Fibroblast of the conjunctiva (primary cell): ENCODE data around the gene TM9SF1.
"Not testable (repeated sequence)": the region's sequence is repeated elsewhere in the genome, so short reads cannot be mapped to it uniquely, and the experiment has no call there.

ENCODE experiments used
- DNase-seq: peaks from one replicate; pipeline ENCODE4 v3.0.0-alpha.2; 2010; ENCODE audit warnings: low read depth

The TM9SF1 gene

DNA sequence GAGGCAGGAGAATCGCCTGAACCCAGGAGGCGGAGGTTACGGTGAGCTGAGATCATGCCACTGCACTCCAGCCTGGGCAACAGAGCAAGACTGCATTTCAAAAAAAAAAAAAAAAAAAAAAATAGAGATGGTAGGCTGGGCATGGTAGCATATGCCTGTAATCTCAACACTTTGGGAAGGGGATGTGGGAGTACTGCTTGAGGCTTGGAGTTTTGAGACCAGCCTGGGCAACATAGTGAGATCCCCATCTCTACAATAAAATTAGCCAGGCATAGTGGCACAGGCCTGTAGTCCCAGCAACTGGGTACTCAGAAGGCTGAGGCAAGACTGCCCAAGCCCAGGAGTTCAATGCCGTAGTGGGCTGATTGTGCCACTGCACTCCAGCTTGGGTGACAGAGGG is 27.7 kb upstream of the TM9SF1 start:
- not testable (repeated sequence) for DNase-seq

DNA sequence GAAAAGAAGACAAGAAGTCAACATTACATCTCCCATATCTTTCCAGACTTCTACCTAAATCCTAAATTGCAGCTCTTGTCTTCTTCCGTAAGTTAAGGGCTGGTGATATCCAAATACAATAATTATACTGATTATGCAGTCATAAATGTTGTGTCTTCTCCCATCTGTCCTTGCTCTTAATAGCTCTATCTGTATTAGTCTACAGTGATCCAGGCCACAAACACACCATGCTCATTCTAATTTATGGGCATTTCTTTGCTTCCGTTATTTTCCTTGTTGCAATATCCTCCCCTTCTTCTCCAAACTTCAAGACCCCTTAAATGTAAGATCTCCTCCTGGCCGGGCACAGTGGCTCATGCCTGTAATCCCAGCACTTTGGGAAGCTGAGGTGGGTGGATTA is 24.3 kb upstream of the TM9SF1 start:
- DNase-seq: no peak

DNA sequence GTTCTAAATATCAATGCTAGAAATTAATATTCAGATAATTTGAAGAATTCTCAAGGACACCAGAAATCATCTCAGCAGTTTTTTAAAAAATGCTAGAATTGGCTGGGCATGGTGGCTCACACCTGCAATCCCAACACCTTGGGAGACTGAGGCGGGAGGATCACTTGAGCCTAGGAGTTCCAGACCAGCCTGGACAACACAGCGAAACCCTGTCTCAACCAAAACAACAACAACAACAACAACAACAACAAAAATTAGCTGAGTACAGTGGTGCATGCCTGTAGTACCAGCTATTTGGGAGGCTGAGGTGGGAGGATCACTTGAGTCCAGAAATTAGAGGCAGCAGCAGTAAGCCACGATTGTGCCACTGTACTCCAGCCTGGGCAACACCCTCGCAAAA is 23.8 kb upstream of the TM9SF1 start:
- DNase-seq: no peak

DNA sequence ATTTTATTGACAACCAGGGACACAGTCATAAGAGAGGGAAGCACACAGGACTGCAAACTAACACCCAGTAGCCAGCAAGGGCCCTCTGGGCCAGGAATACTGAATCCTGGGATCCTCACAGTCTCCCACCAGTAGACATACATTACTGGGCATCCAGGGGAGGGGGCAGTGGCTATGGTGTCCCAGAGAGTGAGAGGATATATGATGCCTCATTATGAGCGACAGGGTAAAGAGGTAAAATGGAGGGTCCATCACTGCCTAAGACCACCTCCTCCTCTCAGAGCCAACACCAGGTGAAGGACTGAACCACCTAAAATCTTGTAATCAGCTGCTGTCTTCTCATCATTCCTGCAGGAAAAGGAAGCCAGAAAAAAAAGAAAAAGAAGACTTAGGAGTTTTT is 21.6 kb upstream of the TM9SF1 start:
- DNase-seq: not testable (repeated sequence)

DNA sequence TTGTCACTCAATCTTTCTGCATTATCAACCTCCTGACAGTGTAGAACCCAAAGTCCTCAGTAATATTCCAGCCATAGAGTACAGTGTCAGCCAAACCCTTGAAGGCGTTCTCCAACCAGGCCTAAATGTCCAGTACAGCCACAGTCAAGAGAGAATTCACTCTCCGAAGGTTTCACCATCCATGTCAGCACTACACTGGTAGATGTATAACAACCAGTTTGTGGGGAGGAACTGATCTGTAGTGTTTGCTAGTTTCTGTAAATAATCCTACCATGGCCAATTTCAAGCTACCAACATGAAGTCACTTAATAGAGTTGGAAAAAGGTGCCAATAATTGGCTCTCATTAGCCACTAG is 21.1 kb upstream of the TM9SF1 start:
- DNase-seq: no peak

DNA sequence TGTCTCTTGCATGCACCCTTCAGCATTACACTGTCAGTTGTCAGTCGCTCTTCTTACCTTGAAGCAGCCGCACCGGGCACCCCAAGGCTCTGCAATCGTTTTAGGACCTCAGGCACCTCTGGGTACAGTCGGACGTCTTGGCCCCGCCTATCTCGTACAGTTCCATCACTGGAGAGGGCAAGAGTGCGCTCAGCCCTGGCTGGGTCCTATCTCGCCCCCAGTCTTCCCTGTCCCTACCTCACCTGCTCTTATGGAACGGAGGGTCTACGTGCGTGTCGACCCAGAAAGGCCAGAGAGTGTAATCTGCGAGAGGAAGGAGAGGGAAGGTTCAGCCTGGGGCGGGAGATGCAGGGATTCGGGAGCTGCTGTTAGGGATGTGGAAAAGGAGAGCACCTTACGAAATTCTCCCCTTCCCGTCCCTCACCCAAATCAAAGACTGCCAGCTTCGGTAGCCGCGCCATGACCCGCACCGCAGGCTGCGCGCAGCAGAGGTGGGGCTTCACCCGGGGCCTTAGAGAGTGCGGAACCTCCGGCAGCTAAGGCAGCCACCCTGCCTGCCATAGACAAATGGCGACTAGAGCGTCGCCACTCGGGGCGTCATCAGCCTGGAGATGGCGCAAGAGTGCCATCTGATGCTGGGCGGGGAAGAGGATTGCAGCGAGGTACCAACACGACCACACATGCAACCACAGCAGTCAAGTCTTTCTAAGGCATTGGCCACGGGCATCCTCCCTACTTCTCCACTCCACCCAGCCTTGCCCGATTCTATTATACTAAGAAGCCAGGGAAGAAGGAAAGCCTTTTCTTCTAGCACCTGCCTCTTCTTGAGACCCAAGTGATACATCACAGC is 20.5 kb upstream of the TM9SF1 start, which contains the start of gene MDP1:
MDP1 (minus strand) TSS at position 572 of the 850 bp plus-strand sequence; CDS start at position 461, 111 bp downstream.
- peak; percentile 77 for DNase-seq

DNA sequence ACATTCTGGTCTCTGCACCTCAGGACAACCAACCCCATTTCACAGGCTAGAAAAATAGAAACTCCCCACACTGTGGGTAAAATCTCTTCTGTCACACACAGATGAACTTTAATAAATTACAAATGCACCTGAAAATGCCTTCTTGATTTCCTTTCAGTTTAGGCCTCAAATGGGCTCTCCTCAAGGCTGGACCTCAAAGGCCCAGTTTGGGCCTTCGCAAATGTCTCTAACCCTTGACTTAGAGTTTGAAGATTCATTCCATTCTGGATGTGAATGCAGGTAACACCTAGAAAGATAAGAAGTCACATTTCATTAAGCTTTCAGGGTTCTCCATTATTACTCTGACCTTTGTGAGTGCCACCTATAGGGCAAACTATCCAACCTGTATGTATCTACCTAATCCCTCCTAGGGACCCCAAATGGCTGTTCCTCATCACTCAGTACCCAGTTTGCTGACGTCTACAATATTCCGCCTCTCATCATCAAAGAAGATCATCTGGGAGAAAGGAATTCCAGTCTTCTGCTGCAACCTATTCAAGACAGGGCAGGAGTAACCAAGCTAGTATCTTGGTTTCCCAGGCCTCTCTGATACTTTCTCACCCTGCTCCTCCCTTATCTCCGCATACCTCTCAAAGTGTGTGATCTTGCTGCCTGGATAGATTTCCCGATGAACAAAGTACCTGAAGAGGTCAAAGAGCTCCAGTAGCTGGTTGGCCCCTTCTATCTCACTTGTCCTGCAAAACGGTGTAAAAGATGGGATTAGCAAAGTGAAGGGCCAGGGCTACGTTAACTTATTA is 18.8 kb upstream of the TM9SF1 start:
- no peak for DNase-seq

DNA sequence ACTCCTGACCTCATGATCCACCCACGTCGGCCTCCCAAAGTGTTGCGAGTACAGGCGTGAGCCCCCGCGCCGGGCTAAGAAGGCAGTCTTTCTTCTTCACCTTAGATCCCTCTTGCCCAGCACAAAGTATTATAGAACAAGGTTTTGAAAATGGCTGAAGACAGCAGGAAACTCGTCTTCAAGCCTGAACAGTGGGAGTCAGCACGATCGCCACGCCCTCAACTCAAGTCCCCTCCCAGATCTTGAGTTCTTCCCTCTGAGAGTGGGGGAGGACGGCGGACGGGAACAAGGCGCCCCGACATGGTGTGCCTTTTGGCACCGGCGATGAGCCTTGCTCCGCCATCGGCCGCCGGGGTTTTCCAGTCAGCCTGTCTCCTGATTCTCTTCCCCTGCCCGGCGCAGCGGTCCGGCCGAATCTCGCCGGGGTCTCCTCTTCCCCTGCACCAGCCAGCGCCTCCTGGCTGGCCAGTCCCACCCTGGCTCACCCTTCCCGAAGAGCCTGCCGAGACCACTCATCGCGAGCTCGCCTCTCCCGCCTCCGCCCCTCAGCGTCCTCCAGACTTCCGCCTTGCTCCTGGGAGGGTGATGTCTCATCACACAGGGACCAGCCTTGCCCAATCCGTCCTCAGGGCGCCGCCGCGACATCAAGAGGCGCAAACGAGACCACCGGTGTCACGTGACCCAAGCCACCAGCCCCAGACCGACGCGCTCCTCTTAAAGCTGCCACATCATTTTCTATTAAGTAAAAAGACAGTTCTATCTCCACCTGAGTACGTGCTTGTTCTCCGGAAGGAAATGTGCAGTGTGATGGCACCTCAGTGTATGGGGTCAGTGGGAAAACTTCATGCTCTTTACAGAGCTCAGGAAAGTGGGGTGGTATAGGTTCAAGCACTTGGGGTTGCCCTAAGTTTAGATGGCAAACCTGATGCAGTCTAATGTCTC is 18.0 kb upstream of the TM9SF1 start, which contains the start of gene CHMP4A:
CHMP4A (minus strand) TSS at position 565 of the 942 bp plus-strand sequence; CDS start at position 516, 49 bp downstream.
- peak; percentile 97 for DNase-seq

DNA sequence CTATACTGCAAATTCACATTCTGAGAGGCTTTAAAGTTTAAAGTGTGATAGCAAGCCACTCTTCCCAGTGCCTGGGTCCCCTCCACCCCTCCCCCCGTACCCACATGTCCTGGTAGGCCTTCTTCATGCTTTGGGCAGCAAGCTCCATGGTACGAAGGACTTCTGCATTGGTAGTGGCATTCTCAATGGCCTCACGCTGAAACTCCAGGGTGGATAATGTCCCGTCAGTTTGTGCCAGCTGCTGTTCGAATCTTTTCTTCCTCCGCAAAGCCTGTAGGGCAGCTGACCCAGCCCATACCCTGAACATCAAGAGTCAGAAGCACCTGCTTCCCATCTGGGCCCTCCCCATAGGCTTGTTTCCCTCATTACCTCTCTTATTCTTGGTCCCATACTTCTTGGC is 16.1 kb upstream of the TM9SF1 start:
- DNase-seq: no peak

DNA sequence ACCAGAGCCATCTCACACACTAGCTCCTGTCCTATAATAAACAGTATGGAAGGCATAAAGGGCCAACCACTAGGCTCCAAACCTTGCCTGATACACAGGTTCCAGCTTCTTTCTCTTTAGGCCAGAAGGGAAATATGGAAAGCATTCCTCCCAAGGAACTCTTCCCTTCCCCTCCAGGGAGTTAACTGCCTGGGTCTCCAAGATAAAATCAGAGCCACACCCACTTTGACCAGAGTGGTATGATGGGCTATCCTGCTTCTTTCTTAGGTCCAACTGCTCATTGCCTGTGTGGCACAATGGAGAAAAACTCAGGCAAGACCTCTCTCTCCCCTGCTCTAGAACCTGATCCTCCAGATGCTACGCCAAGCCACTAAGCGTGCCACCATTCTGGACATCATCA is 12.4 kb upstream of the TM9SF1 start:
- no peak for DNase-seq

DNA sequence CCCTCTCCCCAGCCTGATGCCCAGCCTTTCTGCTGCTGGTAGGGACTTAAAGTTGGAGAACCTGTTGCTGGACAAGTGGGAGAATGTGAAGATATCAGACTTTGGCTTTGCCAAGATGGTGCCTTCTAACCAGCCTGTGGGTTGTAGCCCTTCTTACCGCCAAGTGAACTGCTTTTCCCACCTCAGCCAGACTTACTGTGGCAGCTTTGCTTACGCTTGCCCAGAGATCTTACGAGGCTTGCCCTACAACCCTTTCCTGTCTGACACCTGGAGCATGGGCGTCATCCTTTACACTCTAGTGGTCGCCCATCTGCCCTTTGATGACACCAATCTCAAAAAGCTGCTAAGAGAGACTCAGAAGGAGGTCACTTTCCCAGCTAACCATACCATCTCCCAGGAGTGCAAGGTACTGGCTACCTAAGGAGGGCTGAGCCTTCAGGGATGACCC is 11.9 kb upstream of the TM9SF1 start:
- no peak for DNase-seq

DNA sequence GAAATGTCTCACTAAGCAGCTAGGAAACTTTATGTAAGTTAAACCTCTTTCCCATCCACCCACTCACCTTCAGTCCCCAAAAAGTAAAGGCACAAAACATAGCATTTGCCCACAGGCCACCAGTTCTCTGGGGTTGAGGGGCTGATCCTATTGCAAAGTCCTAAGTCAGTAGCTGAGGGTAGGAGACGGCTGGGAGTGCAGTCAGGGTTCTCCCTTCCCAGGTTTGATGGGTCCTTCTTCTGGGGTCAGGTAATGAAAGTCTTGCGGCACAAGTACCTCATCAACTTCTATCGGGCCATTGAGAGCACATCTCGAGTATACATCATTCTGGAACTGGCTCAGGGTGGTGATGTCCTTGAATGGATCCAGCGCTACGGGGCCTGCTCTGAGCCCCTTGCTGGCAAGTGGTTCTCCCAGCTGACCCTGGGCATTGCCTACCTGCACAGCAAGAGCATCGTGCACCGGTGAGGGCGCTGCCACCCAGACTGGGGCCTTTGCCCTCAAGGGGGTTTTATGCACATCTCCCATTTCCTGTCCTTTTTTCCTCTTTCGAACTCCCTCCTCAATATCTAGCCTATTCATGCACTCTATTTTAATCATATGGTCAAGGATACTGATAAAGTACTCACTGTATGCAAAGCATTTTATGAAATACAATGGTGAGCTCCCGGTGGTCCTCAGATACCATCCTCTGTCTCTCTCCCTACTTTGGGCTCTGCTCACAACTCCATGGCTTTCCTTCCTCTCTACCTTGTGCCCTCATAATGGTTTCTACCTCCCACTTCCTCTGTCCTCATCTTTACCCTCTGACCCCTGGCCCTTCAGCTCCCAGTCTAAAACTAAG is 11.2 kb upstream of the TM9SF1 start:
- no peak for DNase-seq

DNA sequence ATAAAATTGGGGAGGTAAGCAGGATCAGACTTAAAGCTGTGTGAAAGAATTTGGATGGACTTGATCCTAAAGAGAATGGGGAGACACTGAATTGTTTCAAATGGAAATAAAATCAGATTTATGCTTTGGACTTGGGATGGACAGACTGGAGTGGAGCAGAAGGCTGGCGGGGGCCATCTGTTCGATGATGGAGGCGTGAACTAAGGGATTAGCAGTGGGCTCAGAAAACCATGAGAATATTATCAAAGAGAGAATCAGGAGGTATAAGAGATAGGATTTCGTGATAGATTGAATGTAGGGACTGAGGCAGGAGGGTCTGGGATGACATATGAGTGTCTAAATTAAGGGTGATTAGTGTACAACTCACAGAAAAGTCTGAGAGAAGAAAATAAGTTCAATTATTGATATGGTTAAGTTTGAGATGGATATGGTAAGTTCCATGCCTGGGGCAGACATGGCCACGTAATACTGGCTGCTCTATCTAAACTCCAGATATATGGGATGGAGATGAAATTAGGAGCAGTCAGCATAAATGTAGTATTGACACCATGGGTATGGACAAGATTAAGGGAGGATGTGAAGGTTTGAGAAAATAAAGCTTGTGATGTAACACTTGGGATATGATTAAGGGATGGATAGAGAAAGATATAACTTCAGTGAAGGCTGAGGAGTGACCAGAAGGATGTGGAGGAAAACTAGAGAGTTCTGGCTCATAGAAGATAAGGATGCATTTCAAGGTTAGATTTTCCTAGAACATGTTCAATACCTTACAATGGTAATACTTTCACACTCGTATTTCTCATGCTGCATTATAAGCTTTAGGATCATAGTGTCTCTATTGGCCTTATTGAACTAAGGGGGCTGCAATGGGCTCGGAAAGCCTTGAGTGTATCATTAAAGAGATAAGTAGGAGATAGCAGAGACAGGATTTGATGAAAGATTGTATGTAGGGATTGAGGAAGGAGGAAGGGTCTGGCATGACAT is 9.2 kb upstream of the TM9SF1 start:
- DNase-seq: no peak

DNA sequence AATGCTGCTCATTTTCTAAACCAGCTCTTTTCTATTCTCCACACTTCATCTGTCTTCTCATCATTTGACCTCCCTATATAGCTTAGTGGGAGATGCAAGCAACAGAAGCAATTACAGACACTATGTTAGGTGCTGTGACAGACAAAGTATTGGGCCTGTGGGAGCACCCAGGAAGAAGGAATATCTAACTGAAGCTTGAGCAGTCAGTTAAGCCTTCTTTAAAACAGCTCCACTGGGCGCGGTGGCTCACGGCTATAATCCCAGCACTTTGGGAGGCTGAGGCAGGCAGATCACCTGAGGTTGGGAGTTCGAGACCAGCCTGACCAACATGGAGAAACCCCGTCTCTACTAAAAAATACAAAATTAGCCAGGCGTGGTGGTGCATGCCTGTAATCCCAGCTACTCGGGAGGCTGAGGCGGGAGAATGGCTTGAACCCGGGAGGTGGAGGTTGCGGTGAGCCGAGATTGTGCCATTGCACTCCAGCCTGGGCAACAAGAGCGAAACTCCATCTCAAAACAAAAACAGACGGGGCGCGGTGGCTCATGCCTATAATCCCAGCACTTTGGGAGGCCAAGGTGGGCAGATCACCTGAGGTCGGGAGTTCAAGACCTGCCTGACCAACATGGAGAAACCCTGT is 8.1 kb upstream of the TM9SF1 start:
- DNase-seq: not testable (repeated sequence)

DNA sequence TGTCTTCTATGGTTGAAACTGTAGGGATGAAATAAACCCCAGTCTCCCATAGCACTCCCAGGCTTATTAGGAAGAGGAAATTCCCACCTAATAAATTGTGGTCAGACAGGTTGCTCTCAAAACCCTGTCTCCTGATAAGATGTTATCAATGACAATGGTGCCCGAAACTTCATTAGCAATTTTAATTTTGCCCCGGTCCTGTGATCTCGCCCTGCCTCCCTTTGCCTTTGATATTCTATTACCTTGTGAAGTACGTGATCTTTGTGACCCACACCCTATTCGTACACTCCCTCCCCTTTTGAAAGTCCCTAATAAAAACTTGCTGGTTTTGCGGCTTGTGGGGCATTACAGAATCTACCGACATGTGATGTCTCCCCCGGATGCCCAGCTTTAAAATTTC is 7.3 kb upstream of the TM9SF1 start:
- not testable (repeated sequence) for DNase-seq

DNA sequence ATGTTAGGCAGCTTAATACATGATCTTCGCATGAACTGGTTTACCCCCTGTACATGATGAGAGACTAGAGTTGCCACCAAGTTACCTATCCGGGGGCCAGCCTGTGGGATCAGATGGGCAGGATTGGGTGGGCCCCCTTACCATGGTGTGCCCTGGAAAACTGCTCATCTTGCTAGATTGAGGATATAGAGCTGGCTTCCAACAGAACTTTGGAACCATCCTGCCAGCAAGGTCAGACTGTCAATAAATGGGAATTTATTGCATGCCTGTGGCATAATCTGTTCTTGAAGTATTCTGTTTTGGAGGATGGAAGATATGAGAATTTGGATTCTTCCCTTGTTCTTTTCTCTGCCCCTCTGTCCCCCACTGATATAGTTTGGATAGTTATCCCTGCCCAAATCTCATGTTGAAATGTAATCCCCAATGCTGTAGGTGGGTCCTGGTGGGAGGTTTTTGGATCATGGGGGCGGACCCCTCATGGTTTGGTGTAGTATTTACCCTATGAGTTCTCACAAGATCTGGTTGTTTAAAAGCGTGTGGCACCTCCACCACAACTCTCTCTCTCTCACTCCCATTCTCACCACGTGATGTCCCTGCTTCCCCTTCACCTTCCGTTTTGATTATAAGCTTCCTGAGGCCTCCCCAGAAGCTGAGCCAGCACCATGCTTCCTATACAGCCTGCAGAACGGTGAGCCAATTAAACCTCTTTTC is 3.7 kb upstream of the TM9SF1 start:
- DNase-seq: no peak

DNA sequence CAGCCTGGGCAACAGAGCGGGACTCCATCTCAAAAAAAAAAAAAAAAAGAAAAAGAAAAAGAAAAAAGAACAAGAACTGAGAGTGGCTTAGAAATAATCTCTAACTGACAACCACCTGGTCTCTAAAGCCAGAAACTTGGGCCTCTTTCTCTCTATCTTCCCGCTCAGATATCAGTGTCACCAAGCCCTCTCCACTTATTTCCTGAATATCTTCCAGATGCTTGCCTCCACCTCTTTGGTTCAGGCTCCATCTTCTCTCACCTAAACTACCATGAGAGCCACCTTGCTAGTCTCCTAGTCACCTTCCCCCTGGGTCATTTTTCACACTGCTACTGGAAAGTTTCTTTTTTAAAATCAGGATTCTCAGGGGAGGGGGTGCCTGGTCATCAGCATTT is 1.8 kb upstream of the TM9SF1 start:
- DNase-seq: no peak
